ENCODE measurements around the gene AFG1L. TPM values are rescaled to one million over a fixed set of nuclear protein-coding genes. Genes with fewer than 3 reads are reported as not detected.

The AFG1L gene
- total and polyA plus RNA-seq, 7 experiments from 2014 or later: 3.5 to 9.2 (median 6.5) TPM

DNA sequence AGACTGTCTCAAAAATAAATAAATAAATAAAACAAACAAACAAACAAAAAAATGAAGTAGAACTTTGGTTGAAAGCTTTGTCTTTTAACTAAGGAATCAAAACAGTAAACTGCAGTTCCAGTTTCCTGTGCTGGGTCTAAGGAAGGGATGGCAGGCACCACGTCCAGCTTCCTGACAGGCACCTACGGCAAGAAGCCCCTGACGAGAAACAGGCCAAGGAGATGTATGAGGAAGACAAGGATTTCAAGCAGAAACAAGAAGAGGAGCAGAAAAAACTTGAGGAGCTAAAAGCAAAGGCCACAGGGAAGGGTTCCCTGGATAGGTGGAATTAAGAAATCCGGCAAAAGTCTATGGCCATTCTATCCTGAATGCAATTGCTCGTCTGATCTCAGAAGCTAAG lies 42.8 kb upstream of the AFG1L start:
- H3K36me3 Mint-ChIP-seq: peaks cover 4 to 48% (median 29%) of the 10 kb centered on the region in 5 donors
- H3K27ac Mint-ChIP-seq: no peak overlapping the region
- Histone ChIP-seq H3K4me3 (ENCODE audit: low read length) (no peak overlapping the region), H3K9me3 (ENCODE audit: control insufficient read depth in 2 of 3, low read length in 3 of 3) (no peaks in the 10 kb centered on the region), H3K36me3 (ENCODE audit: control insufficient read depth in 2 of 3, insufficient read depth in 3 of 3, low read length in 3 of 3) (no peaks in the 10 kb centered on the region), H3K27me3 (ENCODE audit: control insufficient read depth in 2 of 2, insufficient read depth in 2 of 2, low read length in 2 of 2) (no peaks in the 10 kb centered on the region), H3K27ac (ENCODE audit: low read depth, low read length) (no peak overlapping the region), H3K4me1 (ENCODE audit: control insufficient read depth in 2 of 2, insufficient read depth in 2 of 2, low read length in 2 of 2) (peaks cover 0 to 4% of the 10 kb centered on the region in 2 donors)
- no peak overlapping the region for H3K4me3 Mint-ChIP-seq
- ChIA-PET POLR2A (interaction anchor here (0.6 to 1.8 kb wide), 5 partner anchors 9 to 489 kb away, joined by 3 to 11 read pairs (median 3); partner anchors contain the start of genes SCML4 and SNX3), CTCF (interaction anchor here (0.6 kb wide), 1 partner anchor 488 kb away, joined by 3 read pairs; no protein-coding TSS in a partner anchor)
- no peaks in the 10 kb centered on the region for H3K27me3 Mint-ChIP-seq
- peaks cover 0 to 2% (median 0%) of the 10 kb centered on the region in 11 donors for H3K9me3 Mint-ChIP-seq
- ATAC-seq: no peak
- peaks cover 43 to 85% (median 73%) of the 10 kb centered on the region in 7 donors for H3K4me1 Mint-ChIP-seq
- intact Hi-C loops (cut with micrococcal nuclease): loop anchor here in 1 of 2 donors (10.0 kb wide), 1 partner anchor 243 kb away; no protein-coding TSS in a partner anchor
- DNase-seq: no peak

DNA sequence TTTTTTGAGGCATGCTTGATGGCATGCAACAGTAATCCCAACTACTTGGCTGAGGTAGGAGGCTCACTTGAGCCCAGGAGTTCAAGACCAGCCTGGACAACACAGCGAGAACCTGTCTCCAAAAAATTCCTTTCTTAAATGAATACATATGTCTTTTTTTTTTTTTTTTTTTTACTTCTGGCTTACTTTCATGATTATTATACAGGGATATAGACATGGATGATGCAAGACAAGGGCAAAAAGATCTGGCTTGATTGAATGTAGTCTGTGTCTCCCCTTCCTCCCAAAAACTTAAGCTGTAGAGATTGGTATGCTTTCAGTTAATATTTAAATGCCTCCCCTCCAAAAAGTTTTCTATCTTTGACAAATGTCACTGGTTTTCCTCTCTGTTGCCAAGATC lies 41.6 kb upstream of the AFG1L start:
- no peak overlapping the region for H3K27ac Mint-ChIP-seq
- H3K27me3 Mint-ChIP-seq: no peaks in the 10 kb centered on the region
- no peak overlapping the region for H3K4me3 ChIP-seq (ENCODE audit: low read length)
- H3K4me3 Mint-ChIP-seq: peak overlapping the region in 3 of 10 donors; percentile 2 to 39 (median 12)
- peaks cover 39 to 82% (median 70%) of the 10 kb centered on the region in 7 donors for H3K4me1 Mint-ChIP-seq
- no peaks in the 10 kb centered on the region for H3K36me3 ChIP-seq (ENCODE audit: control insufficient read depth in 2 of 3, insufficient read depth in 3 of 3, low read length in 3 of 3)
- ATAC-seq (no peak), DNase-seq (no peak)
- no peaks in the 10 kb centered on the region for H3K9me3 ChIP-seq (ENCODE audit: control insufficient read depth in 2 of 3, low read length in 3 of 3)
- no peaks in the 10 kb centered on the region for H3K27me3 ChIP-seq (ENCODE audit: control insufficient read depth in 2 of 2, insufficient read depth in 2 of 2, low read length in 2 of 2)
- peaks cover under 1 to 40% (median 20%) of the 10 kb centered on the region in 5 donors for H3K36me3 Mint-ChIP-seq
- H3K9me3 Mint-ChIP-seq: no peaks in the 10 kb centered on the region
- ChIA-PET POLR2A (no interaction called here), CTCF (no interaction called here)
- peaks cover 0 to 4% of the 10 kb centered on the region in 2 donors for H3K4me1 ChIP-seq (ENCODE audit: control insufficient read depth in 2 of 2, insufficient read depth in 2 of 2, low read length in 2 of 2)
- no peak overlapping the region for H3K27ac ChIP-seq (ENCODE audit: low read depth, low read length)
- intact Hi-C loops (cut with micrococcal nuclease): loop anchor here in 1 of 2 donors (10.0 kb wide), 1 partner anchor 242 kb away; no protein-coding TSS in a partner anchor

DNA sequence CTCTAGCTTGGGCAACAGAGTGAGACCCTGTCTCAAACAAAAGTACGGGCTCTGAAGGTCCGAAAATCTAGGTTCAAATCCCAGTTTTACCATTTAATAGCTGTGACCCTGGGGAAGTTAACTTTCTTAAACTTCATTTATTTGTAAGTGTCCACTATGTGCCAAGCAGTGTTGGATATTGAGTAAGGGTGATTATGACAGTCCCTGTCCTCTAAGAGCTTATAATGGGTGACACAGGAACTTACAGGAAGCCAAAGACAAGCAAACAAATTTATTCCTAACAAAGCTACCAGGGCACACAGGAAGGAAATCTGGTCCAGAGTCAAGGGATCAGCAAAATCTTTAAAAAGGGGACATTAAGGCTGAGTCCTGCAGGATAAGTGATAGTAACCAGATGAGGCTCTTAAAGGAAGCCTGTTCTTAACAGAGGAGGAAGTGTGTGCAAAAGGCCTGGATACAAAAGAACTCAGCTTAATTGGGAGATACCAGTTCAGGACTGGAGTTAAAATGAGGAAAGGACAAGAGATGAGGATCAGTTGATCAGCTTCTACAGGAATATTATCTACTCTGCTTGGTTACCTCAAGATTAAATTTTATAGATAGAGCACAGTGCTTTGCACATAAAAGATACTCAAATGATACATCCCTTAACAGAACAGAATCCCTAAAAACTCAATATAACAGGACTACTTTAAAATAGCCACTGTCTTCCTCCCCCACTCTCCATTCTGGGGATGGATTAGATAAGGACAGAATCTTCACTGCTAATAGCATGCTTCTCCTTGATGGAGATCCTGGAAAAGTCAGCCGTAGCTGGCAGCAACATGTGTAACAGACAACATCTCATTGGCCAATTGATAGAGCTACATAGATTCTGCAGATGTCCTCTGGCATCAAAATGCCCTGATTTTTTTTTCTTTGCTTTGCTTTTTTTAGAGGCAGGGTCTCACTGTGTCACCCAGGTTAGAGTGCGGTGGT lies 40.1 kb upstream of the AFG1L start:
- no peaks in the 10 kb centered on the region for H3K27me3 ChIP-seq (ENCODE audit: control insufficient read depth in 2 of 2, insufficient read depth in 2 of 2, low read length in 2 of 2)
- H3K27ac ChIP-seq (ENCODE audit: low read depth, low read length): no peak overlapping the region
- H3K4me3 ChIP-seq (ENCODE audit: low read length): no peak overlapping the region
- H3K36me3 ChIP-seq (ENCODE audit: control insufficient read depth in 2 of 3, insufficient read depth in 3 of 3, low read length in 3 of 3): no peaks in the 10 kb centered on the region
- Mint-ChIP-seq H3K27me3 (no peaks in the 10 kb centered on the region), H3K4me3 (peak overlapping the region in 4 of 10 donors; percentile 11 to 26 (median 14)), H3K4me1 (peaks cover 44 to 84% (median 71%) of the 10 kb centered on the region in 7 donors), H3K36me3 (peaks cover 0 to 39% (median 19%) of the 10 kb centered on the region in 5 donors), H3K27ac (peak overlapping the region in 3 of 9 donors; percentile 18 to 55 (median 34)), H3K9me3 (no peaks in the 10 kb centered on the region)
- peaks cover 0 to 4% of the 10 kb centered on the region in 2 donors for H3K4me1 ChIP-seq (ENCODE audit: control insufficient read depth in 2 of 2, insufficient read depth in 2 of 2, low read length in 2 of 2)
- POLR2A ChIA-PET: interaction anchor here (0.6 to 1.3 kb wide), 3 partner anchors 8 to 791 kb away, joined by 3 to 5 read pairs (median 3); partner anchors contain the start of gene AFG1L
- ATAC-seq: peak; percentile 54
- DNase-seq: no peak
- CTCF ChIA-PET: interaction anchor here (0.8 to 1.5 kb wide), 2 partner anchors 40 to 41 kb away, joined by 3 read pairs; partner anchors contain the start of gene AFG1L
- intact Hi-C loops (cut with micrococcal nuclease): loop anchor here in 1 of 2 donors (10.0 kb wide), 1 partner anchor 240 kb away; no protein-coding TSS in a partner anchor
- no peaks in the 10 kb centered on the region for H3K9me3 ChIP-seq (ENCODE audit: control insufficient read depth in 2 of 3, low read length in 3 of 3)

DNA sequence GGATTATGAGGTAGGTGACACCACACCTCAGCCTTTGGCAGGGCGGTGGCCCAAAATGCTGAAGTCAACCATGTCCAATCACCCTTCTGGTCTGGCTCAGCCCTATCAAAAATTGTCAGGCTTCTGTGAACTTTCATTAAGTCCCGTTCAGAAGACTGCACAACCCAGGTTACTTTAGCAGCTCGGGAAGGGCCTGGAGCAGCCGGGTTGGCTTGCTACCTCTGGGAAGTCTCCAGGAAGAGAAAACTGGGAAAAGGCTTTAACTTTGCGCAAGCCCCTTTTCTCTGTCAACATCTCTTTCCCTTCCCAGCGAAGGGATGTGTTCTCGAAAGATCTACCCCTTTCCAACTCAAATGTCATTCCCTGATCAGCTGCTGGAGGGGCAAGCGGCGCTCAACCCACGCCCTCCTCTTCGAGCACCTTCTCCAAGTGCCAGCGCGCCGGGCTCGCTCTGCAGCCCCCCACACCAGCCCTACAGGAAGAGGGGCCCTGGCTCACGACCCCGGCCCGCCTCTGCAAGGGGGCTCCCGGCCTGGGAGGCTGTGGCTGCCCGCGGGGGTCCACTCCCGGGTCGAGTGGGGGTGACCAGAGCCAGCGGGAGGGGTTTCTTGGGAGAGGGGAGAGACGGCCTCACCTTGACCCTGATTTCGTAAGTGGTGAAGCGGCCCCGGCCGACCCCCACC lies 34.6 kb upstream of the AFG1L start:
- Mint-ChIP-seq H3K4me3 (peak overlapping the region; percentile 78 to 97 (median 91)), H3K27me3 (peaks cover 0 to 11% (median 0%) of the 10 kb centered on the region in 5 donors), H3K36me3 (peaks cover 0 to 7% (median 5%) of the 10 kb centered on the region in 5 donors), H3K27ac (peak overlapping the region; percentile 85 to 98 (median 87)), H3K4me1 (peaks cover 19 to 46% (median 28%) of the 10 kb centered on the region in 7 donors), H3K9me3 (no peaks in the 10 kb centered on the region)
- no peaks in the 10 kb centered on the region for H3K9me3 ChIP-seq (ENCODE audit: control insufficient read depth in 2 of 3, low read length in 3 of 3)
- H3K27ac ChIP-seq (ENCODE audit: low read depth, low read length): peak overlapping the region; percentile 96
- DNase-seq (peak in 5 of 9 donors; percentile 7 to 21 (median 11)), ATAC-seq (no peak)
- POLR2A ChIA-PET: interaction anchor here (0.6 to 4.0 kb wide), 17 partner anchors 9 to 1222 kb away, joined by 3 to 41 read pairs (median 4); partner anchors contain the start of genes AFG1L, CEP57L1 and SEC63
- peaks cover 0 to 12% (median 0%) of the 10 kb centered on the region in 3 experiments for H3K36me3 ChIP-seq (ENCODE audit: control insufficient read depth in 2 of 3, insufficient read depth in 3 of 3, low read length in 3 of 3)
- CTCF ChIA-PET: interaction anchor here (0.7 kb wide), 1 partner anchor 1436 kb away, joined by 4 read pairs; no protein-coding TSS in a partner anchor
- H3K4me3 ChIP-seq (ENCODE audit: low read length): peak overlapping the region; percentile 76
- intact Hi-C loops (cut with micrococcal nuclease): loop anchor here (2.0 to 10.0 kb wide), 9 partner anchors 233 to 1935 kb away; partner anchors contain the start of genes ARMC2 (in 2 of the 2), ATG5 (in 1 of the 2), BEND3 (in 1 of the 2) and CD164 (in 1 of the 2)
- no peaks in the 10 kb centered on the region for H3K27me3 ChIP-seq (ENCODE audit: control insufficient read depth in 2 of 2, insufficient read depth in 2 of 2, low read length in 2 of 2)
- peaks cover 0 to 8% of the 10 kb centered on the region in 2 donors for H3K4me1 ChIP-seq (ENCODE audit: control insufficient read depth in 2 of 2, insufficient read depth in 2 of 2, low read length in 2 of 2)

DNA sequence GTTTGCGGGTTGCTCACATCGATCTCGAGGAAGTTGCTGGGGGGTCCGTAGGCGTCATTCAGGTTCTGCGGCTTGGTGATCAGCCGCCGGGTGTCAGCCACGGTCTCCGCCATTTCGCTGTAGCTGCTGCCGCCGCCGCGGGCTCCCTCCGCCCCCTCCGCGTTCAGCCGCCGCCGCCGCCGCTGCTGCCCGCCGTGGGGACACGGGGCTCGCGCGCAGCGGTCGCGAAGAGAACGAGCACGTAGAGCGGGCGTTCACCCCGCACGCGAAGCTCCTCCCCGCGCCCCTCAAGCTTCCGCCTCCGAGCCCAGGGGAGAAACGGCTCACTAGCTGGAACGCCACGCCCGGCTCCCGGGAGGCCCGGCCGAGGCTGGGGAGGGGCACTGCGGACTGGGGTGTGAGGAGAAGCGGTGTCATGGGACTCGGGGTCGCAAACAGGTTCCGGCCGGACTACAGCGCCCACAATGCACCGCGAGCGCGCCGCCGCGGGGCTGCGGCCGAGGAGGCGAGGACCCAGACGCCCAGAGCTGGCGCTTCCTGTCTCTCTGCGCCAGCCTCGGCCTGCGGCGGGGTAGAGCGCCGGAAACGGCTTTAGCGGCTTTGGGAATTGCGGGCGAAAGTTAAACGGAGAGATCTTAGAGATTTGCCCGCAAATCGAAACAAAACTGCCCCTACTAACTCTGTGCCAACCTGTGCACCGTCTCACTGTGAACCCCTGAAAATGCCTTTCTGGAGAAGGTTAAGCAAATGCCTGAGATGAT lies 33.9 kb upstream of the AFG1L start, which contains the start of gene SNX3:
Gene SNX3, minus strand, starts transcription at position 232 of the 761 bp plus-strand sequence. Its CDS starts 119 bp downstream, at position 113.
- Histone ChIP-seq H3K4me1 (ENCODE audit: control insufficient read depth in 2 of 2, insufficient read depth in 2 of 2, low read length in 2 of 2) (peaks cover 0 to 8% of the 10 kb centered on the region in 2 donors), H3K27me3 (ENCODE audit: control insufficient read depth in 2 of 2, insufficient read depth in 2 of 2, low read length in 2 of 2) (no peaks in the 10 kb centered on the region), H3K9me3 (ENCODE audit: control insufficient read depth in 2 of 3, low read length in 3 of 3) (no peaks in the 10 kb centered on the region), H3K27ac (ENCODE audit: low read depth, low read length) (peak within 1 kb of the TSS; percentile 96), H3K4me3 (ENCODE audit: low read length) (peak within 1 kb of the TSS; percentile 76), H3K36me3 (ENCODE audit: control insufficient read depth in 2 of 3, insufficient read depth in 3 of 3, low read length in 3 of 3) (peaks cover 0 to 12% (median 0%) of the 10 kb centered on the region in 3 experiments)
- peaks cover 0 to 14% (median 0%) of the 10 kb centered on the region in 5 donors for H3K27me3 Mint-ChIP-seq
- DNase-seq (peak; percentile 81 to 92 (median 91)), ATAC-seq (peak; percentile 92)
- peaks cover 0 to 7% (median 5%) of the 10 kb centered on the region in 5 donors for H3K36me3 Mint-ChIP-seq
- peaks cover 16 to 40% (median 26%) of the 10 kb centered on the region in 7 donors for H3K4me1 Mint-ChIP-seq
- no peaks in the 10 kb centered on the region for H3K9me3 Mint-ChIP-seq
- peak within 1 kb of the TSS; percentile 78 to 97 (median 91) for H3K4me3 Mint-ChIP-seq
- intact Hi-C loops (cut with micrococcal nuclease): loop anchor here (1.0 to 10.0 kb wide), 19 partner anchors 33 to 1936 kb away; partner anchors contain the start of genes ARMC2 (in 2 of the 2), CD164 (in 2 of the 2), CEP57L1 (in 2 of the 2) and OSTM1 (in 2 of the 2)
- CTCF ChIA-PET: interaction anchor here (0.7 kb wide), 2 partner anchors 81 to 1744 kb away, joined by 3 read pairs; no protein-coding TSS in a partner anchor
- POLR2A ChIA-PET: interaction anchor here (0.6 to 4.0 kb wide), 21 partner anchors 10 to 1237 kb away, joined by 3 to 41 read pairs (median 4); partner anchors contain the start of genes AFG1L, CEP57L1 and SEC63
- peak within 1 kb of the TSS; percentile 85 to 98 (median 96) for H3K27ac Mint-ChIP-seq

Data from naive thymus-derived CD4-positive, alpha-beta T cell (primary cell).